ENCODE data around the gene WRNIP1. TPM values are rescaled to one million over a fixed set of nuclear protein-coding genes. Genes with fewer than 3 reads are reported as not detected.

The WRNIP1 gene
- total and polyA plus RNA-seq, 2 of the 8 experiments (the other 6 are each of a cell fraction or from before 2014, with no cell fraction given): 38.2 to 39.2 TPM

- TF ChIP-seq CHD7 (IDR thresholded peaks at IDR 0.05; ENCODE audit: insufficient replicate concordance, low read length): no peak
Observed at GRCh38 chr6:2786269-2786668, 21.1 kb downstream of the WRNIP1 start (continued).

Data from H1 (cell line).